HG03103 (cell line): ENCODE measurements around the gene PDPN.
"Not testable (repeated sequence)": the region's sequence is repeated elsewhere in the genome, so short reads cannot be mapped to it uniquely, and the experiment has no call there.

Experiments used
- ATAC-seq: cut with Tn5 transposase; IDR thresholded peaks from one replicate; pipeline ENCODE4 v1.9.1; 2021; ENCODE audit warnings: low read depth; ENCODE audit not compliant: unreplicated experiment

Gene PDPN, protein sequence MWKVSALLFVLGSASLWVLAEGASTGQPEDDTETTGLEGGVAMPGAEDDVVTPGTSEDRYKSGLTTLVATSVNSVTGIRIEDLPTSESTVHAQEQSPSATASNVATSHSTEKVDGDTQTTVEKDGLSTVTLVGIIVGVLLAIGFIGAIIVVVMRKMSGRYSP

DNA sequence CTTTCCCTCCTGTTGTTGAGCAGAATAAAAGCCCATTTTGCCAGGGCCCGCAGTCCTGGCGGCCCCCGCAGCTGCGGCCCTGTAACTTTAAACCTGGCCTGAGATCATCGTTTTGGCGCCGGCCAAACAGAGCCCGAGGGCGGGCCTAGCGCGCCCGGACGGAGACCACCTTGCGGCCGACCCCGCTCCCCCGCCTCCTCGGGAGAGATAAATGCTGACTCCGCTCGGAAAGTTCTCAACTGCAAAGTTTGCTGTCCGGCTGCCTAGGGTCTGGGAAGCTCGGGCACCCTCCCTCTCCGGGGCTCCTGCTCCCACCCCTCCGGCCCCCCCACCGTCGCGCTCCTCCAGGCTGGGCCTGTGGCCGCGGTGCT, at the start of gene PDPN:
Gene PDPN (plus strand): TSS at position 238 of the 371 bp plus-strand sequence. CDS start 202 bp downstream, outside the sequence.
- ATAC-seq, result no peak

DNA sequence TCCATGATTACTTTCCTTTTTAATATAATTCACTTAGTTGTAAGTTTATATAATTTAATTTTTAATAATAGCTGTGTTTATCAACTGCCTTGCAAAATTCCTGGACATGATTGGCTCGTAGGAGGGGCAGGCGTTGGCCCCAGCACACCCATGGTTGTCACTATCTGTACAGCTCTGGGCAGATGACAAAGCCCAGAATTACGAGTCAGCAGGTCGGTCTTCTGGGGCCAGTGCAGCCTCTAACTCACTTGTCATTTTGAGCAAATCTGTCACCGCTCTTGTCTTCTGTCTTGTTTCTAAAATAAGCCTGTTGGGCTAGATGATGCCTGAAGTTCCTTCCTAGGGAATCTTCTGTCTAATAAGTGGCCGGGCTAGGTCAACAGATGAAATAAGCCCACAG, 48.4 kb upstream of the PDPN start:
- no peak for ATAC-seq

DNA sequence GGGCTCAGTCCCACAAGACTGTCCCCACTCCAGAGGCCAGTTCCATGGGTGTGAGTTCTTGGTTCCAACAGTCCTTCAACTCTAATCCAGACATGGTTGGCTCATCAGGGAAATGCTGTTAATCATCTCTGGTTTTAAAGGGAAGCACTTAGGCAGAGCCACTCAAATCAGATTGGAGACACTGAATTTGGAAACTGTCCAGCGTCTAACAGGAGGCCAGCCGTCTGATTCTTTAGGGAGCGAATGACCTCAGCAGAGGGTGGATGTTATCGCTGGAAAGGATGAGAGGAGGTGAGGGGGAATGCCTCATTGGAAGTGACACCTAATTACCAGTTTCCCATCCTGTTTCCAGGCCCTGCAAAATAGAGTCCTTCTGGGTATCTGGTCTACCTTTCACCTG, 47.1 kb upstream of the PDPN start:
- ATAC-seq, result no peak

DNA sequence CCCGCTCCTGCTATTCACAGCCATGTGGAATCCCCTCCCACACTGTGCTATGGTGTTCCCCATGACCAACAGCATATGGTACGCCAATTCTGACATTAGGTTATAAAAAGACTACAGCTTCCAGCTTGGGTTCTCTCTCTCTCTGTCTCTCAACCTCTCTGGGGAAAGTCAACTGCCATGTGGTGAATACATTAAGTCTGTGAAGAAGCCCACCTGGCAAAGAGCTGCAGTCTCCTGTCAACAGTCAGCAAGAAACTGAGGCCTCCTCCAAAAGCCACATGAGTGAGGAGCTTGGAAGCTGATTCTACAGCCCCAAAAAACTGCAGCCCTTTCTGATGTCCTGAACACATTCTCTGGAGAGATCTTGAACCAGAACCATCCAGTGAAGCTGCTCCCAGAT, 44.8 kb upstream of the PDPN start:
- ATAC-seq, result no peak

DNA sequence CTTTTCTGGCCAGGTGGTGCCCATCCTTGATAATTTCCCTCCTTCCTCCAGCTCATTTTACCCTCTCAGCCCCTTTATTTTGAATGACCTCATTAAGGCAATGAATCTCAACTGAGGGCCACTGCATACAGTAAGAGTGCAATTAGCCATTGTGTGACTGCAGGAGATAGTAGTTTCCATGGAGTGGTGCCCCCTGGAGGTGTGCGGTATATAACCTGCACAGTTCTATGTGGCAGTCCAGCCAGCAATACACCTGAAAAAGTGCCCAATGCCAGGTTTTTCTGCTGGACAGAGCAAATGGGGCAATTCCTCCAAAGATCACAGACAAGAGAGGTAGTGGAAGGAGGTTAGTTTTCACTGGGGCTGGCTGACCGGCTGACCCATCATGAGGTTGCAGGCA, 43.9 kb upstream of the PDPN start:
- no peak for ATAC-seq

DNA sequence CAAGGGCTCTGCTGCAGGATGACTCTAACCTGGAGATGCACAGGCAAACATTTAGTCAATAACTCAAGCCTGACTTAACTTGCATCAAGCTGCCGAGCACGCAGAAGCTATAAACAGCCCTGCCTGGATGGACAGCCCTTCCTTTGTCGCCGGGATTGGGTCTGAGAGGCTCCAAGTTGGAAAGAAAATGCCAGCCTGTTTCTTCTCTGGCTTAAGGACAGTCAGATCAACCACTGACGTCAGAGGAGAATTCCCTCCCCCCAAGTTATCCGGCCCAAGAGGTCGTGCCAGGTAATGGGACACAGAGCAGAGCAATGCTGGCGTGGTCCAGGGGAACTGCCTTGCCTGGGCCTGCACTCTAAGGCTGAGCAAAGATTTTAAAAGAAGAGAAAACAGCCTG, 42.8 kb upstream of the PDPN start:
- no peak for ATAC-seq

DNA sequence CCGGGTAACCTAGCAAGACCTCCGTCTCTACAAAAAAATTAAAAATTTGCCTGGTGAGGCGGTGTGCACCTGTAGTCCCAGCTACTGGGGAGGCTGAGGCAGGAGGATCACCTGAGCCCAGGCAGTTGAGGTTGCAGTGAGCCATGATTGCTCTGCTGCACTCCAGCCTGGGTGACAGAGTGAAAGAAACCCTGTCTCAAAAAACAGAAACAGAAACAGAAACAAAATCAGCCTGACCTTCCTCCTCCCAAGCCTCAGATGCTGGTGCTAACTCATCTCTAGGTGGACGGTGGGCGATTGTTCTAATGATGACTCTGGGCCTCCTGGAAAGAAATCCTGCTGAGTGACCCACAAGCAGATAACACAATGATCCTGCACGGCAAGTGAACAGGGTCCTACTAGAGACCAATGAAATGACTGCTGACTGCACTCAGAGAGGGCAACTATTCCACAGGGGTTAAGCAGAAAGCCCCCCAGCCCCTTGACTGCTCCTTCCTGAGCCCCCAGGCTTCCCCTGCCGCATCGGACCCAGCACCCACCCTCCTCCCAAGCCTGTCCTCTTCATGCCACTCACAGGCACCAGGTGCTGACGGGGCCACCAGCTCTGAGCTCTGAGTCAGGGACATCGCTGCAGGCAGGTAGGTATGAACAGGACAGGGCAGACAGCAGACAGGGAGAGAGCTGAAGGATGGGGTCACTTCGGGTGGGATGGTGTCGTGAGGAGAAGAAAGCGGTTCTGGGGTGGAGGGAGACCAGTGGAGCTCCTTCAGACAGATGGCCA, 42.0 kb upstream of the PDPN start:
- no peak for ATAC-seq

DNA sequence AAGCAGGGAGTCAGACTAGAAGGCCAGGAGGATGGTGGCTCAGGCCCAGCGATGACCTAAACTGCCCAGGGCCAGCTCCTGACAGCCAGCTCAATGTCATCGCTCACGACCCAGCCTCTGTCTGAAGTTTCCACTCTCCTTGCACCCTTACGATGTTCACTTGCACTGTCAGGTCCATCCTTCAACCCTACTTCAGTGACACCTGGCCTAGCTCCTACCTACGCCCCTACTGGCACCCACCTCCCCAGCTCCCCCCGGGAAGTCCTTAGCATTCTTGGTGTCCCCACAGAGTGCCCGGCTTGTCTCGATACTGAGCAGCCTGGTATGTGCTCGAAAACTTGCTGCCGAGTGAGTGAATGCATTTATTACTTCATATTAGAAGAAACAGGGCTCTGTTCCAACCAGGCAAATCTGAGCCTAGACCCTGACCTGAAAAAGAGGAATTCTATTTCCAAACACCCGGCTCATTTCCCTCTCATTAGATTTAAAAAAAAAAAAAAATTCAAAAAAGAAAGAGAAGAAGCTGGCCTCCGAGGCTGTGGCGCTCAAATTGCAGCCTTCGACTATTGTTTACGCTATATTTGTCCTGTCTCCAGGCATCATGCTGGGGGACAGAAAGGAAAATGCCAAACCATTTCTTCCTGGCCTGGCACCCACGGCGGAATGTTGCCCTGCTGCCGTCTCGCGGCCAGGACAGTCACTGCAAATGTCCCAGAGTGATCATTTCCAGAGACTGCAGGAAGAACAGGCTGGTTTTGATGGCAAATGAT, 40.0 kb upstream of the PDPN start:
- no peak for ATAC-seq

DNA sequence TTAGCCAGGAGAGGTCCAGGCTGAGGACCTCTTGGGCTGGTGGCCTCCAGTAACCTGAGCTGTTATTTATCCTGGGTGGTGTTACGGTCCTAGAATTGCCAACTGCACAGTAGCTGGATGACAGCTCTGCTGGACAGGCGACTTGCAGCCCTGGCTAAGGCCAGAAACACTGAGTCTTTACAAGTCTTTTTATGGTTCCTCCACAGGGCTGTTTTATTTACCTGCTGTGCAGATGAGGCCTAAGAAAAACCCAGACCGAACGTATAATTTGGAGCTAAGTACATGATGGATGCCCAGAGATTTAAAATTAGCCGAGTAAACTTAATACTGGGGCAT, 39.4 kb upstream of the PDPN start:
- no peak for ATAC-seq

DNA sequence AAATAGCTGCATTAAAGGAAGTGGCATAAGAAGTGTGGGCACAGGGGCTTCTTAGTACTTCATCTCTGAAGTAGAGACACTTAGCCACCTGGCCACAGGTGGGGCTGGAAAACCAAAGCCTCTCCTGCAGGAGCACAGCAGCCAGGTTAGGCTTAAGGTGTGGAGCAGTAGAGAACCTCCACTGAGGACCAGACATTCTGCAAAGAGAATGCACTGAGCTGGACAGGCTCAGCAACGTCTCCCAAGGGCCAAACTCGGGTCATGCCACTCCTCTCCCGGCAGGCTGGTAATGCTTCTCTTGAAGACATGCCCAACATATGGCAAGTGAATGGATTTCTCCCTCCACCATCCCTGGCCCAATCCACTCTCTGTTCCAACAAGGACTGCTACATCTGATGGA, 36.8 kb upstream of the PDPN start:
- ATAC-seq, result no peak

DNA sequence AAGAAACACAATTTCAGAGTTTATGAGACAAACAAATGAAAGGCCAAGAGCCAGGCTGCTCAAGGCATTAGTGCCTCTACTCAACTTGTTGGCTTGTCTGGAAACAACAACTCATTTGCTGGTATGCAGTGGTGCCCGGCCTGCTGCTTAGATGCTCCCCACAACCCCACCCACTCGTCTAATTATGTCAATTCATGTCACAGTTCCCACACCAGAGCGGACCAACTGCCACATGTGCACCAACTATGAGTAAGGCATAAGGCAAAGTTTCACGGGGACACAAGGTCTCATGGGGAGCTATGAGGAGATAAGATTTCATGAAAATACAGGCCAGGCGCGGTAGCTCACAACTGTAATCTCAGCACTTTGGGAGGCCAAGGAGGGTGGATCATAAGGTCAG, 35.4 kb upstream of the PDPN start:
- no peak for ATAC-seq

DNA sequence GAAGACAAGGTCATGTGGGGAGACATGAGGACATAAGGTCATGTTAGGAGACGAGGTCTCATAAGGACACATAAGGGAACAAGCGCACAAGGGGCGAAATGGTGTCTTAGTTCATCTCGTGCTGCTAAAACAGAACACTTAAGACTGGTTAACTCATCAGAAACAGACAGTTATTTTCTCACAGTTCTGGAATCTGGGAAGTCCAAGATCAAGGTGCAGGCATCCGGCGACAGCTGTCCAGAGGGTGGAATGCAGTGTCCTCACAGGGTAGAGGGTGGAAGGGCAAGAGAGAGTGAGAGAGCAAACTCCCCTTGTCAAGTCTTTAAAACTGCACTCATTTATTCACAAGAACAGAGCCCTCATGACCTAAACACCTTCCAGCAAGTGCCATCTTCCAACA, 34.6 kb upstream of the PDPN start:
- ATAC-seq, result no peak

DNA sequence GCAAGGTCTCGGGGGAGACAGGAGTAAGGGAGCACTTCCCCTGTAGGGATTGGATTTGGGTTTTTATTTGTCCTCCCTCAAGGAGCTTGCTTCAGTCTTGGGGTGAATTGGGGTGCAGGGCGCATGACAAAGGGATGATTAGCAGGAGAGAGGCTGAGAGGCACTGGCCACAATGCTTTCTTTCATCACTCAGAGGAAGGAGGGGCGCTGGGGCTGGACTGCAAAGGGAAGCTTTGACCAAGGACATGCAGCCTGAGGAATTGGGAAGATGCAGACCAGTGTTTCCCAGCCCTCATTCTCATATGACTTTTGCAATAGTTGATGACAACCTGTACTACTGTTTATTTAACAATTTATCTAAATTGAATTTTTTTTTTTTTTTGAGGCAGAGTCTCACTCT, 34.1 kb upstream of the PDPN start:
- no peak for ATAC-seq

DNA sequence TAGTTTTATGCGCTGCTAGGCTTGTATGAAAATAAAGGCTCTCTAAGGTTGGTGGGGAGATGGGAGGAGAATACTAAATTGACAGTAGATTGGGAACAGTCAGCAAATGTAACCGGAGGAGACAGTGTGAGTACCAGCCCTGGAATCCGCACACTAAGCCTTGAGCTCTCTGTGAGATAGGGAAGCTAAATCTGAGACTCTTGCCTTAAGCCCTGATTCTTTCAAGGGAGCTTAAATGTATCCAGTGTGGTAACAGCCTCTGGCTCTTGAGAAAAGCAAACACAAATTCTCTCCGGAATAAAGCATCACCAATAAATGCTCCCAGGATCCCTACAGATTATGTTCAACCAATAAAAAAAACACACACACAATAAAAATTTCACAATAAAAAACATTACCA, 33.0 kb upstream of the PDPN start:
- ATAC-seq, result no peak

DNA sequence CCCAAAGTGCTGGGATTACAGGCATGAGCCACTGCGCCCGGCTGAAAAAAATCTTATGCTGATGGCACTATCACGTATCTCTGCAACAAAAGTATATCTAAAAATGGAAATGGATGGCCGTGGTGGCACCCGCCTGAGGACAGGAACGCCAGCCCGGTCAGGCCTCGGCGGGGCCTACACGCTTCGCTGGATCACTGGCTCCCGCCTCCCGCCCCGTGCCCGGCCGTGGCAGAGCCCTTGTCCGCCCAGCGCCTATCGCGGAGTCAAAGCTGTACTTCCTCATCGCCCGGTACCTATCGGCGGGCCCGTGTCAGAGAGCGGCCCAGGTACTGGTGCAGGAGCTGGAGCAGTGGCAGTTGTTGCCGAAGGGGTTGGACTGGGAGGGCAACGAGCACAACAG, 28.8 kb upstream of the PDPN start:
- no peak for ATAC-seq

DNA sequence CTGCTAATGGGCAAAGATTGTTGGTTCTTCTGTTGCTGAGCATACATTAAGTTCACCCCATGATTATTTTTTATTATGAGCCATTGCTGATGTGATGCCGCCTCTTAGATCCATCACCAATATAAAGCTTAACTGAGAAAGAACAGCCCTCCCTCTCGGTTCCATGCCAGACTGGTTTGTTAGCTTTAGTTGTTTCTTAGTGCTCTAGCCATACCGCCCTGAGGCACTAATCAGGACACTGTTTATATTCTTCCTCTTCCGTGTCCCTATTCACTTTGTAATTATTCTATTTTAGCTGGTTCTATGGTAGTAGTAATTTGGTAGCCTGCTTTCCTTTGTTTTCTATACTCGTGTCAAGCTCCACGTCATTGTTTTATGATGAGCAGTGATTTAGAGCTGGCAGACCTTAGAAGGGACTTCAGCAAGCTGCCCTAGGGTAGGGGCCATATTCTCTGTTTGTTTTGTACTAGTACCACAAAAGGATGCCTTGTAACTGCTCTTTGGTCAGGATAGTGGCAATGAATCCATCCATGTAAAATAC, 27.3 kb upstream of the PDPN start:
- ATAC-seq, result no peak

DNA sequence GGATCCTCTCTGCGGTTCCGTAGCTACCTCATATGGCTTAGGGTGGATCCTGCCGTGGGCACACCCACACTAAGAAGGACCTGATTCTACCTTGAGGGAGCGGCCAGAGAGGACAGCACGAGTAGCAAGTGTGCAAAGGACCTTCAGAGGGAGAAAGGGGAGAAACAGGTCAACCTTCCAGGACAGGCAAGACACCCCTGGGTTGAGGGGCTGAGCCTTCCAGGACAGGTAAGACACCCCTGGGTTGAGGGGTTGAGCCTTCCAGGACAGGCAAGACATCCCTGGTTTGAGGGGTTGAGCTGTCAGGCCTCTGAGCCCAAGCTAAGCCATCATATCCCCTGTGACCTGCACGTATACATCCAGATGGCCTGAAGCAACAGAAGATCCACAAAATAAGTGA, 23.1 kb upstream of the PDPN start:
- ATAC-seq, result no peak

DNA sequence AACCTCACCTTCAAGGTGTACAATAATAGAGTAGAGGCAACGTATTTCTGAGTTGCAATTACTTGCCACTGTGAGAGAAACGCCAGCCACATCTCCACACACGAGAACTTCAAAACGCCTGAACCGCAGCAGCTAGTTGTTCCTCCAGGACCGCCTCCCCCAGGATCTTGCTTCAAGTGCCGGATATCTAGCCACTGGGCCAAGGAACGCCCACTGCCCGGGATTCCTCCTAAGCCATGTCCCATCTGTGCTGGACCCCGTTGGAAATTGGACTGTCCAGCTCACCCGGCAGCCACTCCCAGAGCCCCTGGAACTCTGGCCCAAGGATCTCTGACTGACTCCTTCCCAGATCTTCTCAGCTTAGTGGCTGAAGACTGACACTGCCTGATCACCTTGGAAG, 20.7 kb upstream of the PDPN start:
- not testable (repeated sequence) for ATAC-seq

DNA sequence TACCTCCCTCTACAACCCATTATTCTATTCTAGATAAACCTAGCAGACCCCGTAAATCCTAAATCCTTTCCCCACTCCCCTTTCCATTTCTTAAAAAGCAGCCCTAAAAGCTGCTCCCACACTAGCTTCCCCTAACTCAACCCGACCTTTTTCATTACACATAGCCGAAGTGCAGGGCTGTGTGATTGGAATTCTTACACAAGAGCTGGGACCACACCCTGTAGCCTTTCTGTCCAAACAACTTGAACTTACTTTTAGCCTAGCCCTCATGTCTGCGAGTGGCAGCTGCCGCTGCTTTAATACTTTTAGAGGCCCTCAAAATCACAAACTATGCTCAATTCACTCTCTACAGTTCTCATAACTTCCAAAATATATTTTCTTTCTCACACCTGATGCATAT, 19.6 kb upstream of the PDPN start:
- ATAC-seq, result no peak

DNA sequence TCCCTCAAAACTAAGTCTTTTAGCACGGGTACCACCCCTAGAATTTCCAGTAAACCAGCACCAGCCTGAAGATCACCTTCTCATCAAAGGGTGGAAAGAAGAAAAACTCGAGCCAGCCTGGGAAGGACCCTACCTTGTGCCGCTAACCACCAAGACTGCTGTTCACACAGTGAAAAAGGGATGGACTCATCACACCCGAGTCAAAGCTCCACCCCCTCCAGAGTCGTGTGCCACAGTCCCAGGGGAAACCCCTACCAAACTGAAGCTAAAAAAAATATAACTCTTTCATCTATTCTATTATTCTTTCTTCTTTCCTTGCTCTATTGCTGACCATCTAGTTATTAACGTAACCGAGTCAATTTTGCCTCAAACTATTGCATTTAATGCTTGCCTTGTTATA, 13.2 kb upstream of the PDPN start:
- ATAC-seq, result not testable (repeated sequence)

DNA sequence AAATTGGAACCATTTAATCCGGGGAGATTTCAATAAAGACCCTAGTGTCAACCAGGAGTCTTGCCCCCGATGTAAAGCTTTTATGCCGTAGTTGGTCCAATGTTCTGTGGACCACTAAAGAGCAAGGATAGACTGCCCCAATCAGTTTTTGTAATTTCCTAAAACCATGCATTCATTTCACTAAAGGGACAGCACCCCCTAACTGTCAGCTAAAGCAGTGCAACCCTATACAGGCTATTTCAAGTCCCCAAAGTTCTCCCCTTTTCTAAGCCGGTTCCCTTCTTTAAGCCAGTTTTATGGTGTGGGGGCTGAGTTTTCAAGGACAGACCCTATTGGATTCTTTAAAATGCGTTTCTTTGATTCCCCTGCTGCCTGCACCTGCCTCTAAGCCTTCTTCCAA, 12.7 kb upstream of the PDPN start:
- no peak for ATAC-seq

DNA sequence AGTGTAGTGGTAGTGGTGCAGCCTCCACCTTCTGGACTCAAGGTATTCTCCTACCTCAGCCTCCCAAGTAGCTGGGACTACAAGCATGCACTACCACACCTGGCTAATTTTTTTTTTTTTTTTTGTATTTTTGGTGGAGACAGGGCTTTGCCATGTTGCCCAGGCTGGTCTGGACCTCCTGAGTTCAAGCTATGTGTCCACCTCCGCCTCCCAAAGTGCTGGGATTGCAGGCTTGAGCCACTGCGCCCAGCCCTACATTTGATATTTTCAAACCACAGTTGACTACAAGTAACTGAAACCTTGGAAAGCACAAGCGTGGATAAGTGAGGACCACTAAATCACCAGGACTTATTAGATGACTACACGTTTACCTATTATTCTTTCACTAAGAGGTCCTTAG, 10.0 kb upstream of the PDPN start:
- no peak for ATAC-seq
